ENCODE results near the gene OPA3.
"Not testable (repeated sequence)": the region's sequence is repeated elsewhere in the genome, so short reads cannot be mapped to it uniquely, and the experiment has no call there.

Gene OPA3

GRCh38 chr19:45584332-45585157, at the start of gene OPA3:
OPA3 (minus strand) TSS chr19:45584802; CDS start chr19:45584764, 38 bp downstream.
- Histone ChIP-seq H3K36me3 (ENCODE audit: control insufficient read depth, insufficient read depth, low read length) (no peaks in the 10 kb centered on the region), H3K4me1 (ENCODE audit: control insufficient read depth, insufficient read depth, low read length) (peaks cover 2% of the 10 kb centered on the region; the same call in 1 of the 2 replicates), H3K4me3 (ENCODE audit: low read length) (peak within 1 kb of the TSS; percentile 84; the same call in 1 of the 2 replicates), H3K27ac (ENCODE audit: low read length) (no peak within 1 kb of the TSS), H3K9me3 (ENCODE audit: control insufficient read depth, insufficient read depth, low read length) (no peaks in the 10 kb centered on the region), H3K27me3 (ENCODE audit: control insufficient read depth, insufficient read depth, low read length) (no peaks in the 10 kb centered on the region)
- no CpG with 5 or more reads among the region's 63 CpGs for WGBS (ENCODE audit: insufficient coverage, insufficient read length)
- DNase-seq (ENCODE audit: low read depth, low spot score) = peak; percentile 100

- H3K36me3 ChIP-seq (ENCODE audit: control insufficient read depth, insufficient read depth, low read length) = no peaks in the 10 kb centered on the region
- DNase-seq (ENCODE audit: low read depth, low spot score) = no peak
- no peak overlapping the region; the same call in 1 of the 2 replicates for H3K4me3 ChIP-seq (ENCODE audit: low read length)
- H3K27me3 ChIP-seq (ENCODE audit: control insufficient read depth, insufficient read depth, low read length) = no peaks in the 10 kb centered on the region
- H3K4me1 ChIP-seq (ENCODE audit: control insufficient read depth, insufficient read depth, low read length) = peaks cover 3% of the 10 kb centered on the region; the same call in 1 of the 2 replicates
- WGBS (ENCODE audit: insufficient coverage, insufficient read length) = no CpG with 5 or more reads among the region's 27 CpGs
- no peaks in the 10 kb centered on the region for H3K9me3 ChIP-seq (ENCODE audit: control insufficient read depth, insufficient read depth, low read length)
- H3K27ac ChIP-seq (ENCODE audit: low read length) = no peak overlapping the region
Measured at GRCh38 chr19:45632468-45633196, 48.0 kb upstream of the OPA3 start.

GRCh38 chr19:45630463-45630862, 45.9 kb upstream of the OPA3 start:
- Histone ChIP-seq H3K9me3 (ENCODE audit: control insufficient read depth, insufficient read depth, low read length) (no peaks in the 10 kb centered on the region), H3K36me3 (ENCODE audit: control insufficient read depth, insufficient read depth, low read length) (no peaks in the 10 kb centered on the region), H3K4me1 (ENCODE audit: control insufficient read depth, insufficient read depth, low read length) (peaks cover 3% of the 10 kb centered on the region; the same call in 1 of the 2 replicates), H3K4me3 (ENCODE audit: low read length) (no peak overlapping the region), H3K27ac (ENCODE audit: low read length) (no peak overlapping the region), H3K27me3 (ENCODE audit: control insufficient read depth, insufficient read depth, low read length) (no peaks in the 10 kb centered on the region)
- DNase-seq (ENCODE audit: low read depth, low spot score) = no peak
- WGBS (ENCODE audit: insufficient coverage, insufficient read length) = no CpG with 5 or more reads among the region's 2 CpGs

- no peaks in the 10 kb centered on the region for H3K36me3 ChIP-seq (ENCODE audit: control insufficient read depth, insufficient read depth, low read length)
- H3K4me1 ChIP-seq (ENCODE audit: control insufficient read depth, insufficient read depth, low read length) = peaks cover 3% of the 10 kb centered on the region; the same call in 1 of the 2 replicates
- no peaks in the 10 kb centered on the region for H3K9me3 ChIP-seq (ENCODE audit: control insufficient read depth, insufficient read depth, low read length)
- H3K4me3 ChIP-seq (ENCODE audit: low read length) = no peak overlapping the region
- no peaks in the 10 kb centered on the region for H3K27me3 ChIP-seq (ENCODE audit: control insufficient read depth, insufficient read depth, low read length)
- no CpG with 5 or more reads among the region's 4 CpGs for WGBS (ENCODE audit: insufficient coverage, insufficient read length)
- no peak for DNase-seq (ENCODE audit: low read depth, low spot score)
- no peak overlapping the region for H3K27ac ChIP-seq (ENCODE audit: low read length)
Measured at GRCh38 chr19:45629704-45630103, 45.1 kb upstream of the OPA3 start.

- not testable (repeated sequence) for DNase-seq (ENCODE audit: low read depth, low spot score); H3K36me3 ChIP-seq (ENCODE audit: control insufficient read depth, insufficient read depth, low read length); H3K4me1 ChIP-seq (ENCODE audit: control insufficient read depth, insufficient read depth, low read length); H3K27ac ChIP-seq (ENCODE audit: low read length); H3K9me3 ChIP-seq (ENCODE audit: control insufficient read depth, insufficient read depth, low read length); H3K4me3 ChIP-seq (ENCODE audit: low read length); H3K27me3 ChIP-seq (ENCODE audit: control insufficient read depth, insufficient read depth, low read length)
- WGBS (ENCODE audit: insufficient coverage, insufficient read length) = no CpG with 5 or more reads among the region's 7 CpGs
Measured at GRCh38 chr19:45628219-45628618, 43.6 kb upstream of the OPA3 start.

GRCh38 chr19:45623984-45624383, 39.4 kb upstream of the OPA3 start:
- no peak for DNase-seq (ENCODE audit: low read depth, low spot score)
- Histone ChIP-seq H3K27me3 (ENCODE audit: control insufficient read depth, insufficient read depth, low read length) (no peaks in the 10 kb centered on the region), H3K4me3 (ENCODE audit: low read length) (no peak overlapping the region), H3K4me1 (ENCODE audit: control insufficient read depth, insufficient read depth, low read length) (0 out of 2 replicates have a peak, but pooled peaks cover 2% of the 10 kb centered on the region), H3K9me3 (ENCODE audit: control insufficient read depth, insufficient read depth, low read length) (no peaks in the 10 kb centered on the region), H3K36me3 (ENCODE audit: control insufficient read depth, insufficient read depth, low read length) (0 out of 2 replicates have a peak, but pooled peaks cover 2% of the 10 kb centered on the region), H3K27ac (ENCODE audit: low read length) (no peak overlapping the region)
- no CpG with 5 or more reads among the region's 1 CpG for WGBS (ENCODE audit: insufficient coverage, insufficient read length)

GRCh38 chr19:45621976-45622503, 37.4 kb upstream of the OPA3 start:
- no CpG with 5 or more reads among the region's 6 CpGs for WGBS (ENCODE audit: insufficient coverage, insufficient read length)
- no peak for DNase-seq (ENCODE audit: low read depth, low spot score)

GRCh38 chr19:45621389-45621788, 36.8 kb upstream of the OPA3 start:
- no peaks in the 10 kb centered on the region for H3K27me3 ChIP-seq (ENCODE audit: control insufficient read depth, insufficient read depth, low read length)
- no CpG with 5 or more reads among the region's 17 CpGs for WGBS (ENCODE audit: insufficient coverage, insufficient read length)
- DNase-seq (ENCODE audit: low read depth, low spot score) = no peak
- H3K36me3 ChIP-seq (ENCODE audit: control insufficient read depth, insufficient read depth, low read length) = 0 out of 2 replicates have a peak, but pooled peaks cover 2% of the 10 kb centered on the region
- H3K4me1 ChIP-seq (ENCODE audit: control insufficient read depth, insufficient read depth, low read length) = 0 out of 2 replicates have a peak, but pooled peaks cover 2% of the 10 kb centered on the region
- no peak overlapping the region for H3K4me3 ChIP-seq (ENCODE audit: low read length)
- H3K27ac ChIP-seq (ENCODE audit: low read length) = no peak overlapping the region
- H3K9me3 ChIP-seq (ENCODE audit: control insufficient read depth, insufficient read depth, low read length) = no peaks in the 10 kb centered on the region

More at GRCh38 chr19:45621976-45622503, 37.4 kb upstream of the OPA3 start:
- H3K9me3 ChIP-seq (ENCODE audit: control insufficient read depth, insufficient read depth, low read length) = no peaks in the 10 kb centered on the region
- no peak overlapping the region for H3K27ac ChIP-seq (ENCODE audit: low read length)
- no peak overlapping the region for H3K4me3 ChIP-seq (ENCODE audit: low read length)
- 0 out of 2 replicates have a peak, but pooled peaks cover 2% of the 10 kb centered on the region for H3K36me3 ChIP-seq (ENCODE audit: control insufficient read depth, insufficient read depth, low read length)
- H3K27me3 ChIP-seq (ENCODE audit: control insufficient read depth, insufficient read depth, low read length) = no peaks in the 10 kb centered on the region
- H3K4me1 ChIP-seq (ENCODE audit: control insufficient read depth, insufficient read depth, low read length) = 0 out of 2 replicates have a peak, but pooled peaks cover 2% of the 10 kb centered on the region

GRCh38 chr19:45616704-45617017, 32.1 kb upstream of the OPA3 start:
- WGBS (ENCODE audit: insufficient coverage, insufficient read length) = no CpG with 5 or more reads among the region's 10 CpGs
- H3K36me3 ChIP-seq (ENCODE audit: control insufficient read depth, insufficient read depth, low read length) = 0 out of 2 replicates have a peak, but pooled peaks cover 5% of the 10 kb centered on the region
- no peaks in the 10 kb centered on the region for H3K27me3 ChIP-seq (ENCODE audit: control insufficient read depth, insufficient read depth, low read length)
- peak overlapping the region; percentile 54 for H3K4me3 ChIP-seq (ENCODE audit: low read length)
- no peaks in the 10 kb centered on the region for H3K9me3 ChIP-seq (ENCODE audit: control insufficient read depth, insufficient read depth, low read length)
- H3K4me1 ChIP-seq (ENCODE audit: control insufficient read depth, insufficient read depth, low read length) = 0 out of 2 replicates have a peak, but pooled peaks cover 2% of the 10 kb centered on the region
- DNase-seq (ENCODE audit: low read depth, low spot score) = no peak
- no peak overlapping the region for H3K27ac ChIP-seq (ENCODE audit: low read length)
